Mammary epithelial cell (primary cell): Measurements from ENCODE around the gene OR4S2.

Experiments
- EZH2 ChIP-seq: IDR thresholded peaks from 2 replicates; pipeline ENCODE4 v1.6.1; 2012; ENCODE audit warnings: low read length, inconsistent platforms, borderline replicate concordance
- TF ChIP-seq, protein P1 (sequence below), 2 donors: IDR thresholded peaks in 1 of 2; conservative IDR thresholded peaks in 1 of 2; 2 replicates each; pipeline ENCODE4 v1.5.1; 2011 to 2012; ENCODE audit warnings: inconsistent platforms in 2 of 2, low read length in 2 of 2, mild to moderate bottlenecking in 2 of 2, control low read depth in 1 of 2, low read depth in 1 of 2; ENCODE audit not compliant: insufficient read depth in 1 of 2; ENCODE audit errors: extremely low read depth in 1 of 2

DNA sequence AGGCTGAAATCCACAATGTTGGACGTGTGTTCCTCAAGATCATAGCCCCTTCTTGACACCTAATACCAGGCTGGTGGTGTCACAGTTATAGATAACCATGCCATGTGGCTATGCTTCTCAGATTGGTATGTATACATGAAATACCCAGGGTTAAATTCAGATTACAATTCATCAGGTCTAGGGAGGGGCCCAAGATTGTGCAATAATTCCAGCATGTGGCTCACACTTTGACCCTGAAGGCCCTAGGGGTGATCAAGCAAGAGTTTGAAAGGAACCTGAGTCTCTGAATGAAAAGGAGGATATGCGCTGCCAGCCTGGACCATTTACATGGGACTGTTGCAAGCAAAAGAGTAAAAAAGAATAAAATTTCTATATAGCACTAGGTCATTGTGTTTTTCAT is 21.2 kb downstream of the OR4S2 start:
- TF ChIP-seq, protein P1, sequence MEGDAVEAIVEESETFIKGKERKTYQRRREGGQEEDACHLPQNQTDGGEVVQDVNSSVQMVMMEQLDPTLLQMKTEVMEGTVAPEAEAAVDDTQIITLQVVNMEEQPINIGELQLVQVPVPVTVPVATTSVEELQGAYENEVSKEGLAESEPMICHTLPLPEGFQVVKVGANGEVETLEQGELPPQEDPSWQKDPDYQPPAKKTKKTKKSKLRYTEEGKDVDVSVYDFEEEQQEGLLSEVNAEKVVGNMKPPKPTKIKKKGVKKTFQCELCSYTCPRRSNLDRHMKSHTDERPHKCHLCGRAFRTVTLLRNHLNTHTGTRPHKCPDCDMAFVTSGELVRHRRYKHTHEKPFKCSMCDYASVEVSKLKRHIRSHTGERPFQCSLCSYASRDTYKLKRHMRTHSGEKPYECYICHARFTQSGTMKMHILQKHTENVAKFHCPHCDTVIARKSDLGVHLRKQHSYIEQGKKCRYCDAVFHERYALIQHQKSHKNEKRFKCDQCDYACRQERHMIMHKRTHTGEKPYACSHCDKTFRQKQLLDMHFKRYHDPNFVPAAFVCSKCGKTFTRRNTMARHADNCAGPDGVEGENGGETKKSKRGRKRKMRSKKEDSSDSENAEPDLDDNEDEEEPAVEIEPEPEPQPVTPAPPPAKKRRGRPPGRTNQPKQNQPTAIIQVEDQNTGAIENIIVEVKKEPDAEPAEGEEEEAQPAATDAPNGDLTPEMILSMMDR (conservative IDR thresholded peaks at IDR 0.05 in 1 of 2, IDR thresholded peaks at IDR 0.05 in 1 of 2; ENCODE audit: extremely low read depth in 1 of 2, insufficient read depth in 1 of 2, low read depth in 1 of 2, low read length in 2 of 2), result no peak
- no peak for TF ChIP-seq EZH2
